ENCODE measurements around the gene CHEK2. TPM values are rescaled to one million over a fixed set of nuclear protein-coding genes. Genes with fewer than 3 reads are reported as not detected.
"Not testable (repeated sequence)": the region's sequence is repeated elsewhere in the genome, so short reads cannot be mapped to it uniquely, and the experiment has no call there.

Gene CHEK2
- total RNA-seq (2014; rRNA removed; shearing (Covaris generic)), result 22.9 and 24.8 TPM in 2 replicates

- DNase-seq (ENCODE audit: low spot score), result peak; percentile 96
These were observed at the start of gene CHEK2, which contains the start of gene HSCB for GRCh38 chr22:28741785-28742561. CHEK2 (minus strand) TSS chr22:28741820; CDS start chr22:28734721, 7,099 bp downstream. HSCB (plus strand) TSS chr22:28742039; CDS start chr22:28742096, 57 bp downstream.

- DNase-seq (ENCODE audit: low spot score), result no peak
These were observed 49.5 kb upstream of the CHEK2 start for GRCh38 chr22:28791124-28791523.

GRCh38 chr22:28788601-28789000, 47.0 kb upstream of the CHEK2 start:
- DNase-seq (ENCODE audit: low spot score), result no peak

GRCh38 chr22:28783786-28784671, 42.4 kb upstream of the CHEK2 start:
- DNase-seq (ENCODE audit: low spot score), result no peak

GRCh38 chr22:28780296-28780695, 38.7 kb upstream of the CHEK2 start:
- DNase-seq (ENCODE audit: low spot score), result no peak

- no peak for DNase-seq (ENCODE audit: low spot score)
These were observed 38.2 kb upstream of the CHEK2 start for GRCh38 chr22:28779833-28780232.

GRCh38 chr22:28774378-28774777, 32.8 kb upstream of the CHEK2 start:
- DNase-seq (ENCODE audit: low spot score), result no peak

- DNase-seq (ENCODE audit: low spot score), result no peak
These were observed 31.8 kb upstream of the CHEK2 start for GRCh38 chr22:28773461-28773867.

- peak; percentile 83 for DNase-seq (ENCODE audit: low spot score)
These were observed 31.2 kb upstream of the CHEK2 start, which contains the start of gene CCDC117 for GRCh38 chr22:28772633-28773460. CCDC117 (plus strand) TSS chr22:28772695; CDS start chr22:28772850, 155 bp downstream.

- DNase-seq (ENCODE audit: low spot score), result no peak
These were observed 29.7 kb upstream of the CHEK2 start for GRCh38 chr22:28771195-28771791.

GRCh38 chr22:28769394-28770085, 27.9 kb upstream of the CHEK2 start:
- DNase-seq (ENCODE audit: low spot score), result no peak

GRCh38 chr22:28768701-28769393, 27.2 kb upstream of the CHEK2 start:
- no peak for DNase-seq (ENCODE audit: low spot score)

- no peak for DNase-seq (ENCODE audit: low spot score)
These were observed 25.0 kb upstream of the CHEK2 start for GRCh38 chr22:28766628-28767027.

- not testable (repeated sequence) for DNase-seq (ENCODE audit: low spot score)
These were observed 20.4 kb upstream of the CHEK2 start for GRCh38 chr22:28762000-28762399.

GRCh38 chr22:28761449-28761755, 19.8 kb upstream of the CHEK2 start:
- no peak for DNase-seq (ENCODE audit: low spot score)

- peak; percentile 11 for DNase-seq (ENCODE audit: low spot score)
These were observed 18.4 kb upstream of the CHEK2 start for GRCh38 chr22:28759861-28760560.

GRCh38 chr22:28754512-28754911, 12.9 kb upstream of the CHEK2 start:
- DNase-seq (ENCODE audit: low spot score), result not testable (repeated sequence)

- DNase-seq (ENCODE audit: low spot score), result no peak
These were observed 8.9 kb upstream of the CHEK2 start for GRCh38 chr22:28750471-28750881.

- no peak for DNase-seq (ENCODE audit: low spot score)
These were observed 2.2 kb upstream of the CHEK2 start for GRCh38 chr22:28743852-28744251.
